Panc1 (cell line): ENCODE results near the gene GALNTL6.

Source experiments
- CTCF ChIP-seq: fragments of 450-650 bp; IDR thresholded peaks from 2 replicates; pipeline ENCODE4 v1.5.1; 2017; ENCODE audit warnings: mild to moderate bottlenecking
- POLR2AphosphoS5 ChIP-seq: IDR thresholded peaks from 2 replicates; pipeline ENCODE4 v1.6.1; 2012; ENCODE audit warnings: mild to moderate bottlenecking, low read depth, low read length, moderate library complexity

GRCh38 chr4:171966356-171966755 lies 153.2 kb downstream of the GALNTL6 start:
- TF ChIP-seq CTCF (no peak), POLR2AphosphoS5 (no peak)
